GM23248 (cell line): ENCODE results near the gene MYH9.

Experiments used
- EZH2 ChIP-seq: fragments of 200-600 bp; sonication (generic); IDR thresholded peaks from 2 replicates; pipeline ENCODE4 v1.6.1; 2018; ENCODE audit warnings: antibody characterized with exemption, mild to moderate bottlenecking; ENCODE audit not compliant: insufficient read depth, poor library complexity, severe bottlenecking
- EZH2phosphoT487 ChIP-seq: fragments of 200-600 bp; sonication (generic); IDR thresholded peaks from 2 replicates; pipeline ENCODE4 v1.6.1; 2018; ENCODE audit warnings: antibody characterized with exemption, moderate library complexity, mild to moderate bottlenecking, low read depth; ENCODE audit not compliant: insufficient read depth

- TF ChIP-seq EZH2: no peak
- no peak for TF ChIP-seq EZH2phosphoT487
These were observed 85.9 kb downstream of the MYH9 start for GRCh38 chr22:36301851-36302250.
